ENCODE data around the gene ADM. TPM values are rescaled to one million over a fixed set of nuclear protein-coding genes. Genes with fewer than 3 reads are reported as not detected.

Gene ADM
- total and polyA plus RNA-seq, 12 donors = 5.1 to 63.7 (median 10.8) TPM

- Histone ChIP-seq H3K4me3 (no peak overlapping the region), H3K4me1 (peaks cover 0 to 20% (median 4%) of the 10 kb centered on the region in 9 donors), H3K27me3 (no peaks in the 10 kb centered on the region), H3K27ac (no peak overlapping the region), H3K36me3 (no peaks in the 10 kb centered on the region), H3K9me3 (peaks cover 0 to 4% (median 0%) of the 10 kb centered on the region in 11 donors)
- intact Hi-C loops (cut with DNase I) = no loop called here
- no peak for DNase-seq
- ATAC-seq = no peak
- TF ChIP-seq, protein P1, sequence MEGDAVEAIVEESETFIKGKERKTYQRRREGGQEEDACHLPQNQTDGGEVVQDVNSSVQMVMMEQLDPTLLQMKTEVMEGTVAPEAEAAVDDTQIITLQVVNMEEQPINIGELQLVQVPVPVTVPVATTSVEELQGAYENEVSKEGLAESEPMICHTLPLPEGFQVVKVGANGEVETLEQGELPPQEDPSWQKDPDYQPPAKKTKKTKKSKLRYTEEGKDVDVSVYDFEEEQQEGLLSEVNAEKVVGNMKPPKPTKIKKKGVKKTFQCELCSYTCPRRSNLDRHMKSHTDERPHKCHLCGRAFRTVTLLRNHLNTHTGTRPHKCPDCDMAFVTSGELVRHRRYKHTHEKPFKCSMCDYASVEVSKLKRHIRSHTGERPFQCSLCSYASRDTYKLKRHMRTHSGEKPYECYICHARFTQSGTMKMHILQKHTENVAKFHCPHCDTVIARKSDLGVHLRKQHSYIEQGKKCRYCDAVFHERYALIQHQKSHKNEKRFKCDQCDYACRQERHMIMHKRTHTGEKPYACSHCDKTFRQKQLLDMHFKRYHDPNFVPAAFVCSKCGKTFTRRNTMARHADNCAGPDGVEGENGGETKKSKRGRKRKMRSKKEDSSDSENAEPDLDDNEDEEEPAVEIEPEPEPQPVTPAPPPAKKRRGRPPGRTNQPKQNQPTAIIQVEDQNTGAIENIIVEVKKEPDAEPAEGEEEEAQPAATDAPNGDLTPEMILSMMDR (IDR thresholded peaks at IDR 0.05) = no peak
- 63 to 88% methylated on average over 5 of the region's 5 CpGs for WGBS, 2 donors
Observed at GRCh38 chr11:10268746-10269488, 36.0 kb upstream of the ADM start.

- Histone ChIP-seq H3K4me1 (peaks cover 0 to 19% (median 4%) of the 10 kb centered on the region in 9 donors), H3K4me3 (no peak overlapping the region), H3K27me3 (no peaks in the 10 kb centered on the region), H3K27ac (no peak overlapping the region), H3K36me3 (no peaks in the 10 kb centered on the region), H3K9me3 (no peaks in the 10 kb centered on the region)
- intact Hi-C loops (cut with DNase I) = no loop called here
- DNase-seq = no peak
- 96 to 97% methylated on average over 11 of the region's 11 CpGs for WGBS, 2 donors
- TF ChIP-seq, protein P1 (IDR thresholded peaks at IDR 0.05) = no peak
- no peak for ATAC-seq
Observed at GRCh38 chr11:10272132-10272531, 32.7 kb upstream of the ADM start.

- Histone ChIP-seq H3K27ac (no peak overlapping the region), H3K36me3 (no peaks in the 10 kb centered on the region), H3K27me3 (no peaks in the 10 kb centered on the region), H3K4me1 (peaks cover 0 to 12% (median 0%) of the 10 kb centered on the region in 9 donors), H3K9me3 (no peaks in the 10 kb centered on the region), H3K4me3 (no peak overlapping the region)
- ATAC-seq (no peak), DNase-seq (no peak)
- intact Hi-C loops (cut with DNase I) = no loop called here
- TF ChIP-seq, protein P1 (IDR thresholded peaks at IDR 0.05) = no peak
Observed at GRCh38 chr11:10273738-10274137, 31.1 kb upstream of the ADM start.

GRCh38 chr11:10274726-10275125 lies 30.1 kb upstream of the ADM start:
- Histone ChIP-seq H3K4me3 (no peak overlapping the region), H3K27me3 (no peaks in the 10 kb centered on the region), H3K9me3 (no peaks in the 10 kb centered on the region), H3K4me1 (peaks cover 0 to 12% (median 0%) of the 10 kb centered on the region in 9 donors), H3K36me3 (no peaks in the 10 kb centered on the region), H3K27ac (no peak overlapping the region)
- no peak for DNase-seq
- no peak for ATAC-seq
- 84 to 92% methylated on average over 1 of the region's 1 CpG for WGBS, 2 donors
- intact Hi-C loops (cut with DNase I) = no loop called here
- TF ChIP-seq, protein P1 (IDR thresholded peaks at IDR 0.05) = no peak

Measured in heart right ventricle (tissue), 16 donors.